ENCODE measurements around the gene OTUB2.

Gene OTUB2

DNA sequence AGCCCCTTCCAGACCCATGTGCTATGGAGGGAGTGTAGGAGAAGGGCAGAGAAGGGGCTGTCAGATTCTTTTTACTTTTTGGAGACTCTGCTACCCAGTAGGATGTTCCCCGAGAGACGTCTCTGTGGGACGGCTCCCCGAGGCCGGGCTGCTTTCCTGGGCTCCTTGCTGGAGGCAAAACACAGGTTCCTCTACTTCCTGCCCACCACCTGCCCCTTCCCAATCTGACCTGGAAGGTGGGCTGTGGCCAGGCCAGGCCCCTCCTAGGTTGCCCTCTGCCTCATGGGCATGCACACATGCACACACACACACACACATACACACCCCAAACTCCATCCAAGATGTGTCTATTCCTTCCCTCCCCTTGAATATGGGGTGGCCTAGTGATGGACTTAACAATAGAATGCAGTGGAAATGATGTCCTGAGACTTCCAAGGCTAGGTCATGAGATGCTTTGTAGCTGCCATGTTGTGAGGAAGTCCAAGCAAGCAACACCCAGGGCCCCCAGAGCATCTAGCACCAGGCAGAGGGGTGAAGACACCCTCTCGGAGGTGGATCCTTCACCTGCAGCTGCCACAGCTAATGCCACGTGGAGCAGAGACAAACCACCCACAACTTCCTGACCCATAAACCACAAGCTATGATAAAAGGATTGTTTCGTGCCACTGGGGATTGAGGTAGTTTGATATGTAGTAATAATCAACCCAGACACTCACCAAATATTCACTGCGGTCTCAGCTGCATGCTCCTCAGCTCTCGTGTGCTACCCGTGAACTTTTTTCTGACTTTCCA lies 48.2 kb upstream of the OTUB2 start:
- H3K9ac ChIP-seq (ENCODE audit: low read length), result peak overlapping the region; percentile 84
- H3K4me2 ChIP-seq (ENCODE audit: low read length), result peak overlapping the region; percentile 70
- no peaks in the 10 kb centered on the region for H4K20me1 ChIP-seq (ENCODE audit: insufficient read depth, low read length)
- H3K27me3 ChIP-seq (ENCODE audit: insufficient read depth, low read length), result no peaks in the 10 kb centered on the region
- TF ChIP-seq EZH2 (IDR thresholded peaks at IDR 0.05; ENCODE audit: borderline replicate concordance, low read length), result no peak
- TF ChIP-seq CTCF (IDR thresholded peaks at IDR 0.05; ENCODE audit: low read length), result no peak
- no peaks in the 10 kb centered on the region for H3K79me2 ChIP-seq (ENCODE audit: insufficient read depth, low read length)
- peaks cover 87% of the 10 kb centered on the region for H3K4me1 ChIP-seq (ENCODE audit: insufficient read depth, low read length, severe bottlenecking)
- no peaks in the 10 kb centered on the region; the same call in 1 of the 2 replicates for H3K9me3 ChIP-seq (ENCODE audit: low read length)
- H3F3A ChIP-seq (ENCODE audit: insufficient read depth, low read length), result peaks cover 18% of the 10 kb centered on the region; the same call in 1 of the 2 replicates
- H3K9me2 ChIP-seq (ENCODE audit: low read depth, low read length), result no peaks in the 10 kb centered on the region
- peak overlapping the region; percentile 50 for H3K4me3 ChIP-seq (ENCODE audit: low read depth, low read length, poor library complexity, severe bottlenecking)
- H2AFZ ChIP-seq (ENCODE audit: low read length), result no peak overlapping the region
- no peaks in the 10 kb centered on the region for H3K36me3 ChIP-seq (ENCODE audit: insufficient read depth, low read length)
- H3K27ac ChIP-seq (ENCODE audit: low read depth, low read length, poor library complexity, severe bottlenecking), result peak overlapping the region; percentile 100

DNA sequence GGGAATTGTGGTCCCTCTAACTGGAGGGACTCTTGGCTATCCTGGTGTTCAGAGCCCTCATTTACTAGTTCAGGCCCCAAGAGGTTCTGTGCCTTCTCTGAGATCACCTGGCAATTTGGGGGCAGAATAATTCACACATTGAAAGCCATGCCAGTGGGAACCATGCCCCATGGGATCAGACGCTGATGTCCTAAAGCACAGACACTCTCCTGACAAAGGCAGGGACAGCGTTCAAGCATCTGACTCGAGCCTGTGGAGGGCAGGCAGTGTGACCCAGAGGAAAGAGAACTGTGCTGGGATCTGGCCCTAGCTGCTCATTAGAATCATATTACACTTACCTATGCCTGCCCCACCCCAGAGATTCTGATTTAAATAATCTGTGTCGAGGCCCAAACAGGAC lies 47.4 kb upstream of the OTUB2 start:
- Histone ChIP-seq H3K4me3 (ENCODE audit: low read depth, low read length, poor library complexity, severe bottlenecking) (peak overlapping the region; percentile 21), H2AFZ (ENCODE audit: low read length) (no peak overlapping the region), H3K79me2 (ENCODE audit: insufficient read depth, low read length) (no peaks in the 10 kb centered on the region), H4K20me1 (ENCODE audit: insufficient read depth, low read length) (no peaks in the 10 kb centered on the region), H3K4me2 (ENCODE audit: low read length) (peak overlapping the region; percentile 65), H3K9me3 (ENCODE audit: low read length) (no peaks in the 10 kb centered on the region; the same call in 1 of the 2 replicates), H3K27ac (ENCODE audit: low read depth, low read length, poor library complexity, severe bottlenecking) (peak overlapping the region; percentile 100), H3F3A (ENCODE audit: insufficient read depth, low read length) (peaks cover 18% of the 10 kb centered on the region; the same call in 1 of the 2 replicates), H3K9ac (ENCODE audit: low read length) (peak overlapping the region; percentile 84), H3K36me3 (ENCODE audit: insufficient read depth, low read length) (no peaks in the 10 kb centered on the region), H3K27me3 (ENCODE audit: insufficient read depth, low read length) (no peaks in the 10 kb centered on the region), H3K9me2 (ENCODE audit: low read depth, low read length) (no peaks in the 10 kb centered on the region), H3K4me1 (ENCODE audit: insufficient read depth, low read length, severe bottlenecking) (peaks cover 79% of the 10 kb centered on the region)
- TF ChIP-seq EZH2 (IDR thresholded peaks at IDR 0.05; ENCODE audit: borderline replicate concordance, low read length) (no peak), CTCF (IDR thresholded peaks at IDR 0.05; ENCODE audit: low read length) (no peak)

DNA sequence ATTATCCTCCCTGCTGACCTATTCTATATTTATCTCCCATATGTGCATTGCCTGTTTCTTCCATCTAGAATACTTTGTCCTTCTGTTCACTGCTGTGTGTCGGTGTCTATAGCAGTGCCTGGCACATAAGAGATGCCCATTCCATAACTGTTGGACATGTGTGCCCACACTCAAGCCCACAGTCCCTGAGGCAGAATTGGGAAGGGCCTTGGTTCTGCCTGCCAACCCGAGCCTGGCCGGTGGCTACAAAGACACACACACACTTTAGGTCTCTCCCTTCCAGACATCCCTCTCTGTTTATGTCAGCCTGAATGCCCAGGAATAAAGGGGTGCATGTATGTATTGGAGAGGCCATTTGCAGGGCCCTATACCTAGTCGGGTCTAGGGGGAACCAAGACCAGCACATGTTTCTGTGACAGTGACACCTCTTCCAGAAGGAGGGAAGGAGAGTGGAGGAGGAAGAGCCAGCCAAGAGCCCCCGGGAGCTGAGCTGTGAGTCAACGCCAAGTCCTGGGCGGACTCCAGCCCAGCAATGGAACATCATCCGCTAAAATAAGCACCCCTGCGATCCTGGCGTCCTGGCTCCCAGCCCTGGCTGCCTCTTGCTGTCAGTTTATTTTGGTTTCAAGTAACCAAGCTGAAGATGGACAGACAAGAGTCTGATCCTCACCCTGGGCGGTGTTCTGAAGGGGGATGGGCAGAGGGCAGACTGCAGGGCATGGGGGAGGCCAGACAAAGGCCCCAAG lies 45.5 kb upstream of the OTUB2 start:
- TF ChIP-seq CTCF (IDR thresholded peaks at IDR 0.05; ENCODE audit: low read length), result no peak
- no peak for TF ChIP-seq EZH2 (IDR thresholded peaks at IDR 0.05; ENCODE audit: borderline replicate concordance, low read length)
- Histone ChIP-seq H3K9me2 (ENCODE audit: low read depth, low read length) (no peaks in the 10 kb centered on the region), H3K36me3 (ENCODE audit: insufficient read depth, low read length) (no peaks in the 10 kb centered on the region), H3K27ac (ENCODE audit: low read depth, low read length, poor library complexity, severe bottlenecking) (peak overlapping the region; percentile 100), H3K27me3 (ENCODE audit: insufficient read depth, low read length) (no peaks in the 10 kb centered on the region), H3K4me1 (ENCODE audit: insufficient read depth, low read length, severe bottlenecking) (peaks cover 71% of the 10 kb centered on the region), H3K79me2 (ENCODE audit: insufficient read depth, low read length) (no peaks in the 10 kb centered on the region), H3K4me2 (ENCODE audit: low read length) (no peak overlapping the region), H3K9ac (ENCODE audit: low read length) (no peak overlapping the region), H3K9me3 (ENCODE audit: low read length) (no peaks in the 10 kb centered on the region; the same call in 1 of the 2 replicates), H4K20me1 (ENCODE audit: insufficient read depth, low read length) (no peaks in the 10 kb centered on the region), H3K4me3 (ENCODE audit: low read depth, low read length, poor library complexity, severe bottlenecking) (no peak overlapping the region), H2AFZ (ENCODE audit: low read length) (no peak overlapping the region), H3F3A (ENCODE audit: insufficient read depth, low read length) (peaks cover 18% of the 10 kb centered on the region; the same call in 1 of the 2 replicates)
